ENCODE measurements around the gene ZNF90. TPM values are rescaled to one million over a fixed set of nuclear protein-coding genes. Genes with fewer than 3 reads are reported as not detected.

The ZNF90 gene
- polyA plus RNA-seq, result 2.8 to 5.8 TPM (median 3.3 TPM) in 3 replicates
- polyA plus RNA-seq (2011; ENCODE audit: low read depth), result 1.0 TPM
- 1.7 and 2.1 TPM in 2 replicates for polyA plus RNA-seq (2011; cell fraction: cytosol; rRNA removed)
- polyA plus RNA-seq (2011; cell fraction: nucleus; rRNA removed), result 10.2 and 13.5 TPM in 2 replicates
- 0.73 and 2.7 TPM in 2 replicates for polyA plus RNA-seq (2012; ENCODE audit: low replicate concordance)
- 1.6 to 4.7 TPM (median 2.8 TPM) in 3 replicates for polyA minus RNA-seq
- polyA minus RNA-seq (2011; cell fraction: cytosol; rRNA and poly(A)+ RNA removed), result 3.1 TPM
- polyA minus RNA-seq (2011; cell fraction: nucleus; rRNA and poly(A)+ RNA removed), result 3.9 and 9.5 TPM in 2 replicates

- DNase-seq (ENCODE audit: low read depth, low spot score) (peak; percentile 71), FAIRE-seq (peak; percentile 91)
- no peak for TF ChIP-seq CTCF (optimal IDR thresholded peaks at IDR 0.05 in 1 of 3, IDR thresholded peaks at IDR 0.05 in 1 of 3, conservative IDR thresholded peaks at IDR 0.05 in 1 of 3; ENCODE audit: extremely low read depth in 1 of 3, insufficient read depth in 2 of 3, low read length in 3 of 3)
- TF ChIP-seq EZH2 (IDR thresholded peaks at IDR 0.05; ENCODE audit: low read length), result no peak
- Histone ChIP-seq H3K4me2 (ENCODE audit: control insufficient read depth, extremely low read depth, insufficient read depth, low read depth, low read length) (peak within 1 kb of the TSS; percentile 85), H3K27me3 (ENCODE audit: control insufficient read depth, extremely low read depth, insufficient read depth, low read length) (no peaks in the 10 kb centered on the region), H3K9me3 (ENCODE audit: control insufficient read depth, low read depth, low read length) (no peaks in the 10 kb centered on the region), H3K9me1 (ENCODE audit: control insufficient read depth, extremely low read depth, insufficient read depth, low read length) (no peaks in the 10 kb centered on the region), H3K4me1 (ENCODE audit: control insufficient read depth, extremely low read depth, insufficient read depth, low read length) (peaks cover 5% of the 10 kb centered on the region), H2AFZ (ENCODE audit: control insufficient read depth, low read length) (peak within 1 kb of the TSS; percentile 98), H3K27ac (ENCODE audit: control insufficient read depth, insufficient read depth, low read length) (peak within 1 kb of the TSS; percentile 71), H3K9ac (ENCODE audit: control insufficient read depth, extremely low read depth, insufficient read depth, low read length) (peak within 1 kb of the TSS; percentile 82), H3K4me3 (ENCODE audit: control insufficient read depth in 2 of 3, extremely low read depth in 1 of 3, insufficient read depth in 2 of 3, low read depth in 1 of 3, low read length in 3 of 3) (peak within 1 kb of the TSS; percentile 64 to 87 (median 81)), H3K79me2 (ENCODE audit: control insufficient read depth, insufficient read depth, low read length) (peaks cover 30% of the 10 kb centered on the region), H4K20me1 (ENCODE audit: control insufficient read depth, extremely low read depth, insufficient read depth, low read length) (no peaks in the 10 kb centered on the region), H3K36me3 (ENCODE audit: control insufficient read depth in 2 of 2, extremely low read depth in 1 of 2, insufficient read depth in 2 of 2, low read length in 2 of 2) (no peaks in the 10 kb centered on the region)
- dilution Hi-C loops (cut with MboI; ENCODE audit: extremely low pct_ligation_motif_present, low sequenced_read_pairs), result no loop called here
Observed at GRCh38 chr19:20077791-20078463, at the start of gene ZNF90. Gene ZNF90 (plus strand): TSS chr19:20078000. CDS start chr19:20078133, 133 bp downstream.

- Histone ChIP-seq H3K79me2 (ENCODE audit: control insufficient read depth, insufficient read depth, low read length) (no peaks in the 10 kb centered on the region), H3K9me3 (ENCODE audit: control insufficient read depth, low read depth, low read length) (no peaks in the 10 kb centered on the region), H2AFZ (ENCODE audit: control insufficient read depth, low read length) (no peak overlapping the region), H3K4me3 (ENCODE audit: control insufficient read depth in 2 of 3, extremely low read depth in 1 of 3, insufficient read depth in 2 of 3, low read depth in 1 of 3, low read length in 3 of 3) (no peak overlapping the region), H3K9ac (ENCODE audit: control insufficient read depth, extremely low read depth, insufficient read depth, low read length) (no peak overlapping the region), H3K4me2 (ENCODE audit: control insufficient read depth, extremely low read depth, insufficient read depth, low read depth, low read length) (no peak overlapping the region), H3K9me1 (ENCODE audit: control insufficient read depth, extremely low read depth, insufficient read depth, low read length) (no peaks in the 10 kb centered on the region), H3K36me3 (ENCODE audit: control insufficient read depth in 2 of 2, extremely low read depth in 1 of 2, insufficient read depth in 2 of 2, low read length in 2 of 2) (peaks cover 0 to 3% of the 10 kb centered on the region in 2 experiments), H3K27me3 (ENCODE audit: control insufficient read depth, extremely low read depth, insufficient read depth, low read length) (no peaks in the 10 kb centered on the region), H3K4me1 (ENCODE audit: control insufficient read depth, extremely low read depth, insufficient read depth, low read length) (no peaks in the 10 kb centered on the region), H3K27ac (ENCODE audit: control insufficient read depth, insufficient read depth, low read length) (no peak overlapping the region), H4K20me1 (ENCODE audit: control insufficient read depth, extremely low read depth, insufficient read depth, low read length) (no peaks in the 10 kb centered on the region)
- FAIRE-seq, result no peak
- no peak for TF ChIP-seq CTCF (optimal IDR thresholded peaks at IDR 0.05 in 1 of 3, IDR thresholded peaks at IDR 0.05 in 1 of 3, conservative IDR thresholded peaks at IDR 0.05 in 1 of 3; ENCODE audit: extremely low read depth in 1 of 3, insufficient read depth in 2 of 3, low read length in 3 of 3)
- no peak for TF ChIP-seq EZH2 (IDR thresholded peaks at IDR 0.05; ENCODE audit: low read length)
- no peak for DNase-seq (ENCODE audit: low read depth, low spot score)
- dilution Hi-C loops (cut with MboI; ENCODE audit: extremely low pct_ligation_motif_present, low sequenced_read_pairs), result no loop called here
Observed at GRCh38 chr19:20028611-20029010, 49.2 kb upstream of the ZNF90 start.
